Measurements from ENCODE around the gene GLRX. TPM values are rescaled to one million over a fixed set of nuclear protein-coding genes. Genes with fewer than 3 reads are reported as not detected.
"Not testable (repeated sequence)": the region's sequence is repeated elsewhere in the genome, so short reads cannot be mapped to it uniquely, and the experiment has no call there.

The GLRX gene
- total and polyA plus RNA-seq, 12 donors, result 51.6 to 156 (median 111) TPM

GRCh38 chr5:95838001-95838520, 15.5 kb upstream of the GLRX start:
- intact Hi-C loops (cut with DNase I), result loop anchor here in 3 of 10 donors (5.0 kb wide), 3 partner anchors 36 to 196 kb away; no protein-coding TSS in a partner anchor

GRCh38 chr5:95837492-95837891, 15.0 kb upstream of the GLRX start:
- peak overlapping the region in 3 of 10 donors; percentile 33 to 97 (median 85) for H3K27ac ChIP-seq
- no peak for ATAC-seq

More at GRCh38 chr5:95838001-95838520, 15.5 kb upstream of the GLRX start:
- Histone ChIP-seq H3K9me3 (no peaks in the 10 kb centered on the region), H3K27me3 (no peaks in the 10 kb centered on the region), H3K27ac (peak overlapping the region in 3 of 10 donors; percentile 33 to 97 (median 45)), H3K36me3 (no peaks in the 10 kb centered on the region), H3K4me1 (peaks cover 4 to 73% (median 27%) of the 10 kb centered on the region in 9 donors), H3K4me3 (no peak overlapping the region)
- TF ChIP-seq CTCF (IDR thresholded peaks at IDR 0.05), result no peak
- 84 to 91% methylated on average over 8 of the region's 8 CpGs for WGBS, 2 donors
- peak in 2 of 8 donors; percentile 5 to 17 for ATAC-seq
- DNase-seq, result no peak

GRCh38 chr5:95836971-95837370, 14.4 kb upstream of the GLRX start:
- DNase-seq, ATAC-seq, H3K36me3 ChIP-seq, H3K9me3 ChIP-seq, H3K27me3 ChIP-seq, H3K4me3 ChIP-seq: not testable (repeated sequence)
- H3K4me1 ChIP-seq, result peaks cover 4 to 64% (median 24%) of the 10 kb centered on the region in 9 donors
- intact Hi-C loops (cut with DNase I), result loop anchor here in 3 of 10 donors (5.0 kb wide), 3 partner anchors 35 to 195 kb away; no protein-coding TSS in a partner anchor
- peak overlapping the region in 6 of 10 donors; percentile 37 to 97 (median 88) for H3K27ac ChIP-seq
- 95 to 96% methylated on average over 4 of the region's 4 CpGs for WGBS, 2 donors

More at GRCh38 chr5:95837492-95837891, 15.0 kb upstream of the GLRX start:
- DNase-seq, result no peak
- intact Hi-C loops (cut with DNase I), result loop anchor here in 3 of 10 donors (5.0 kb wide), 3 partner anchors 35 to 195 kb away; no protein-coding TSS in a partner anchor
- peaks cover 4 to 69% (median 24%) of the 10 kb centered on the region in 9 donors for H3K4me1 ChIP-seq
- H3K36me3 ChIP-seq, result no peaks in the 10 kb centered on the region
- H3K27me3 ChIP-seq, result no peaks in the 10 kb centered on the region
- H3K9me3 ChIP-seq, result no peaks in the 10 kb centered on the region
- H3K4me3 ChIP-seq, result no peak overlapping the region
- TF ChIP-seq CTCF (IDR thresholded peaks at IDR 0.05), result no peak
- whole genome bisulfite sequencing, 2 donors, result 95 to 97% methylated on average over 5 of the region's 5 CpGs

- H3K27ac ChIP-seq, result peak overlapping the region in 6 of 10 donors; percentile 37 to 97 (median 88)
- no peaks in the 10 kb centered on the region for H3K36me3 ChIP-seq
- no peaks in the 10 kb centered on the region for H3K9me3 ChIP-seq
- no peaks in the 10 kb centered on the region for H3K27me3 ChIP-seq
- TF ChIP-seq CTCF (IDR thresholded peaks at IDR 0.05), result no peak
- ATAC-seq (no peak), DNase-seq (no peak)
- peaks cover 4 to 59% (median 21%) of the 10 kb centered on the region in 9 donors for H3K4me1 ChIP-seq
- intact Hi-C loops (cut with DNase I), result loop anchor here in 3 of 10 donors (5.0 kb wide), 3 partner anchors 34 to 194 kb away; no protein-coding TSS in a partner anchor
- H3K4me3 ChIP-seq, result peak overlapping the region in 2 of 10 donors; percentile 53 to 65
- 88 to 100% methylated on average over 1 of the region's 1 CpG for WGBS, 2 donors
These were observed 14.0 kb upstream of the GLRX start for GRCh38 chr5:95836544-95836943.
